Gastroesophageal sphincter (tissue), 4 donors: ENCODE measurements around the gene SERPINA3. TPM values are rescaled to one million over a fixed set of nuclear protein-coding genes. Genes with fewer than 3 reads are reported as not detected.
"Not testable (repeated sequence)": the region's sequence is repeated elsewhere in the genome, so short reads cannot be mapped to it uniquely, and the experiment has no call there.

Experiments
- ATAC-seq: fragments of 150-250 bp; one replicate; pipeline ENCODE4 v1.9.1; 2016; ENCODE audit warnings: mild to moderate bottlenecking, moderate library complexity
- H3K27ac ChIP-seq, 4 donors: fragments of 200-600 bp; sonication (generic) in 3 of 4; 1 replicate in 3 of 4; 2 replicates in 1 of 4; pipeline ENCODE4 v1.5.1; 2016 to 2019
- H3K27me3 ChIP-seq: fragments of 200-600 bp; sonication (generic); one replicate; pipeline ENCODE4 v1.5.1; 2019
- H3K36me3 ChIP-seq, 2 donors: fragments of 200-600 bp; sonication (generic); one replicate each; pipeline ENCODE4 v1.5.1; 2019; ENCODE audit warnings: control low read depth in 1 of 2
- H3K4me1 ChIP-seq, 3 donors: fragments of 200-600 bp; sonication (generic); 1 replicate in 2 of 3; 2 replicates in 1 of 3; pipeline ENCODE4 v1.5.1; 2016 to 2019; ENCODE audit warnings: control low read depth in 2 of 3
- H3K4me3 ChIP-seq, 2 donors: fragments of 200-600 bp; sonication (generic); one replicate each; pipeline ENCODE4 v1.5.1; 2019; ENCODE audit warnings: mild to moderate bottlenecking in 1 of 2, moderate library complexity in 1 of 2
- H3K9me3 ChIP-seq, 3 donors: fragments of 200-600 bp; sonication (generic); one replicate each; pipeline ENCODE4 v1.5.1; 2017 to 2019; ENCODE audit warnings: control low read depth in 2 of 3
- CTCF ChIP-seq, 4 experiments: fragments of 200-600 bp in 2 of 4; fragments of 450-650 bp in 2 of 4; sonication (generic) in 1 of 4; IDR thresholded peaks; one replicate each; pipeline ENCODE4 v1.5.1; 2017 to 2019; ENCODE audit warnings: antibody characterized with exemption in 4 of 4, mild to moderate bottlenecking in 2 of 4, moderate library complexity in 2 of 4
- EP300 ChIP-seq: sonication (generic); formaldehyde crosslinking; IDR thresholded peaks from one replicate; pipeline ENCODE4 v1.6.1; 2017; ENCODE audit warnings: antibody characterized with exemption, mild to moderate bottlenecking
- POLR2A ChIP-seq, 2 donors: fragments of 450-650 bp; IDR thresholded peaks; one replicate each; pipeline ENCODE4 v1.6.1; 2017; ENCODE audit warnings: antibody characterized with exemption in 2 of 2, mild to moderate bottlenecking in 2 of 2, moderate library complexity in 1 of 2
- POLR2AphosphoS5 ChIP-seq: sonication (generic); formaldehyde crosslinking; IDR thresholded peaks from one replicate; pipeline ENCODE4 v1.6.1; 2017; ENCODE audit warnings: antibody characterized with exemption
- WGBS, 2 donors: methylation state at CpG; one replicate each; pipeline ENCODE4 v1.1.5; 2018; ENCODE audit warnings: low coverage in 1 of 2; 5-methylcytosine and 5-hydroxymethylcytosine counted together
- total RNA-seq, 4 donors: library from RNA; depleted of rRNA; stranded (reverse); fragments of >200 nt; gene quantifications; one replicate each; pipeline ENCODE4 v1.1.0, GENCODE V29; 2016

SERPINA3 gene
- total RNA-seq, 4 donors from 2014 or later = 58.4 to 263 (median 215) TPM

- Histone ChIP-seq H3K4me1 (no peaks in the 10 kb centered on the region), H3K27me3 (peaks cover 28% of the 10 kb centered on the region), H3K36me3 (no peaks in the 10 kb centered on the region), H3K27ac (no peak overlapping the region), H3K4me3 (no peak overlapping the region), H3K9me3 (peaks cover 0 to 8% (median 0%) of the 10 kb centered on the region in 3 donors)
- TF ChIP-seq POLR2A (IDR thresholded peaks at IDR 0.05) = no peak
- TF ChIP-seq CTCF (IDR thresholded peaks at IDR 0.05) = no peak
- no peak for TF ChIP-seq EP300
- no peak for TF ChIP-seq POLR2AphosphoS5
- no peak for ATAC-seq
- no CpG with 5 or more reads among the region's 6 CpGs for WGBS, 2 donors
Measured at GRCh38 chr14:94633121-94633520, 20.9 kb downstream of the SERPINA3 start.

- H3K27me3 ChIP-seq = peaks cover 23% of the 10 kb centered on the region
- H3K4me3 ChIP-seq = no peak overlapping the region
- peaks cover 0 to 8% (median 0%) of the 10 kb centered on the region in 3 donors for H3K9me3 ChIP-seq
- H3K36me3 ChIP-seq = no peaks in the 10 kb centered on the region
- no peak for TF ChIP-seq CTCF (IDR thresholded peaks at IDR 0.05)
- no peak for TF ChIP-seq POLR2A (IDR thresholded peaks at IDR 0.05)
- TF ChIP-seq POLR2AphosphoS5 = no peak
- TF ChIP-seq EP300 = no peak
- no peak for ATAC-seq
- no peaks in the 10 kb centered on the region for H3K4me1 ChIP-seq
- WGBS, 2 donors = 29 to 83% methylated on average over 1 of the region's 1 CpG
- no peak overlapping the region for H3K27ac ChIP-seq
Measured at GRCh38 chr14:94635154-94635553, 23.0 kb downstream of the SERPINA3 start.

GRCh38 chr14:94636744-94637412 is 24.7 kb downstream of the SERPINA3 start:
- no peaks in the 10 kb centered on the region for H3K36me3 ChIP-seq
- no peak overlapping the region for H3K27ac ChIP-seq
- TF ChIP-seq EP300 (no peak), POLR2AphosphoS5 (no peak), CTCF (IDR thresholded peaks at IDR 0.05) (no peak), POLR2A (IDR thresholded peaks at IDR 0.05) (no peak)
- no peak for ATAC-seq
- H3K4me3 ChIP-seq = no peak overlapping the region
- H3K27me3 ChIP-seq = peaks cover 18% of the 10 kb centered on the region
- no peaks in the 10 kb centered on the region for H3K9me3 ChIP-seq
- WGBS, 2 donors = 22 to 55% methylated on average over 1 to 2 of the region's 2 CpGs
- H3K4me1 ChIP-seq = no peaks in the 10 kb centered on the region

GRCh38 chr14:94637814-94638213 is 25.6 kb downstream of the SERPINA3 start:
- H3K27me3 ChIP-seq = peaks cover 11% of the 10 kb centered on the region

GRCh38 chr14:94638339-94638738 is 26.1 kb downstream of the SERPINA3 start:
- no peak for TF ChIP-seq POLR2A (IDR thresholded peaks at IDR 0.05)
- no peak for TF ChIP-seq CTCF (IDR thresholded peaks at IDR 0.05)
- no peak for TF ChIP-seq EP300
- TF ChIP-seq POLR2AphosphoS5 = no peak
- H3K27ac ChIP-seq = no peak overlapping the region
- no CpG with 5 or more reads among the region's 2 CpGs for WGBS, 2 donors
- H3K27me3 ChIP-seq = peaks cover 6% of the 10 kb centered on the region
- H3K9me3 ChIP-seq = no peaks in the 10 kb centered on the region
- H3K4me3 ChIP-seq = no peak overlapping the region
- H3K36me3 ChIP-seq = no peaks in the 10 kb centered on the region
- no peak for ATAC-seq
- H3K4me1 ChIP-seq = no peaks in the 10 kb centered on the region

More at GRCh38 chr14:94637814-94638213, 25.6 kb downstream of the SERPINA3 start:
- H3K4me3 ChIP-seq, H3K36me3 ChIP-seq, ATAC-seq, H3K27ac ChIP-seq, H3K9me3 ChIP-seq, H3K4me1 ChIP-seq: not testable (repeated sequence)
- WGBS, 2 donors = 67 to 75% methylated on average over 1 to 5 of the region's 8 CpGs
